ENCODE measurements around the gene SLCO4A1. TPM values are rescaled to one million over a fixed set of nuclear protein-coding genes. Genes with fewer than 3 reads are reported as not detected.
A peak's percentile ranks its signal among the peaks of the same experiment; 100 is the strongest.

Gene SLCO4A1
- total and polyA plus RNA-seq, 2 donors (not counting 1 experiment from before 2014, with no cell fraction given) = 2.1 to 79.5 TPM

GRCh38 chr20:62641321-62642050 is 817 bp upstream of the SLCO4A1 start:
- Mint-ChIP-seq H3K27ac (peak overlapping the region; percentile 78), H3K27me3 (no peaks in the 10 kb centered on the region), H3K4me1 (peaks cover 36% of the 10 kb centered on the region), H3K4me3 (peak overlapping the region; percentile 89), H3K9me3 (ENCODE audit: insufficient read depth) (no peaks in the 10 kb centered on the region)
- Histone ChIP-seq H3K4me1 (ENCODE audit: control insufficient read depth in 2 of 2, insufficient read depth in 2 of 2, low read length in 2 of 2) (peaks cover 36 to 46% of the 10 kb centered on the region in 2 donors), H3K4me3 (ENCODE audit: control extremely low read depth in 1 of 5, extremely low read depth in 1 of 5, insufficient read depth in 1 of 5, low read depth in 2 of 5, low read length in 4 of 5) (peak overlapping the region in 4 of 5 experiments; percentile 38 to 77 (median 68)), H4K20me1 (ENCODE audit: control insufficient read depth, insufficient read depth, low read length, poor library complexity, severe bottlenecking) (peaks cover 22% of the 10 kb centered on the region), H3K9ac (ENCODE audit: low read length) (peak overlapping the region; percentile 72), H3K27ac (ENCODE audit: low read length in 2 of 2) (no peak overlapping the region), H3K4me2 (replicated peaks; ENCODE audit: low read depth, low read length, poor library complexity, severe bottlenecking) (peak overlapping the region; percentile 100), H2AFZ (ENCODE audit: insufficient read depth, low read depth, low read length, poor library complexity, severe bottlenecking) (peak overlapping the region; percentile 81), H3K9me3 (ENCODE audit: control extremely low read depth in 1 of 3, control insufficient read depth in 2 of 3, insufficient read depth in 1 of 3, low read length in 2 of 3) (no peaks in the 10 kb centered on the region), H3K27me3 (replicated peaks in 1 of 4; ENCODE audit: control extremely low read depth in 1 of 4, control insufficient read depth in 3 of 4, insufficient read depth in 4 of 4, low read length in 3 of 4) (peaks cover 0 to 10% (median 0%) of the 10 kb centered on the region in 4 experiments), H3K79me2 (ENCODE audit: control insufficient read depth, insufficient read depth, low read length) (peaks cover 40% of the 10 kb centered on the region), H3K36me3 (replicated peaks in 1 of 2; ENCODE audit: control extremely low read depth in 1 of 2, control insufficient read depth in 1 of 2, extremely low read depth in 1 of 2, insufficient read depth in 2 of 2, low read length in 1 of 2) (no peaks in the 10 kb centered on the region)
- WGBS (ENCODE audit: insufficient coverage) = 17% methylated on average over 25 of the region's 32 CpGs
- no peak for TF ChIP-seq EZH2 (IDR thresholded peaks at IDR 0.05; ENCODE audit: borderline replicate concordance, insufficient read depth, low read depth, low read length, poor library complexity, severe bottlenecking)
- no peak for TF ChIP-seq CTCF (IDR thresholded peaks at IDR 0.05)
- ChIA-PET CTCF (interaction anchor here (0.6 to 6.3 kb wide), 12 partner anchors 10 to 167 kb away, joined by 3 to 58 read pairs (median 4); no protein-coding TSS in a partner anchor), POLR2A (interaction anchor here (1.3 to 3.0 kb wide), 6 partner anchors 10 to 45 kb away, joined by 3 to 41 read pairs (median 18); no protein-coding TSS in a partner anchor)
- ATAC-seq (ENCODE audit: low read depth) = no peak
- no peak for DNase-seq
- intact Hi-C loops (cut with micrococcal nuclease) = loop anchor here (1.0 to 10.0 kb wide), 5 partner anchors 10 to 337 kb away; partner anchors contain the start of gene ADRM1

Measured in B cell (primary cell).